HG02642 (cell line): ENCODE measurements around the gene CCDC83.

Experiments used
- ATAC-seq: cut with Tn5 transposase; IDR thresholded peaks from one replicate; pipeline ENCODE4 v1.9.1; 2021; ENCODE audit warnings: mild to moderate bottlenecking; ENCODE audit not compliant: unreplicated experiment, poor library complexity

Gene CCDC83

DNA sequence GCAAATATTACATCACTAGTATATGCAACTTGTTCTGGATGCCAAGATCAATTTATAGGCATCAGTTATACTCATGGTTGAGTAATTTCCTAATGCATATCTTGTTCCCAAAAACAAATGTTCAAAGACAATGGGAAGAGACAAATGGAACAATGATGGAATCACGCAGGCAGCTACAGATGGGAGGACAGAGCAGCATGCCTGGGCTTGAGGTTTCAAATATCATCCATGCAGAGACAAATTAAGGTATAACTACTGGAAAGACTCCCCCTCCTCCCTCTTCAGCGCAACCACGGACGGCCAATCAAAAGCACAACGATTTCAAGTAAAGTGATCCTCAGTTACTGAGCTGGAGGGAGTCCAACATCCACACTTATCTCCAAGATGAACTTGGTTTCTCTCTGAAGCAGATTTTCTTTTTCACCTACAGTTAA, 106.8 kb downstream of the CCDC83 start:
- ATAC-seq, result no peak

DNA sequence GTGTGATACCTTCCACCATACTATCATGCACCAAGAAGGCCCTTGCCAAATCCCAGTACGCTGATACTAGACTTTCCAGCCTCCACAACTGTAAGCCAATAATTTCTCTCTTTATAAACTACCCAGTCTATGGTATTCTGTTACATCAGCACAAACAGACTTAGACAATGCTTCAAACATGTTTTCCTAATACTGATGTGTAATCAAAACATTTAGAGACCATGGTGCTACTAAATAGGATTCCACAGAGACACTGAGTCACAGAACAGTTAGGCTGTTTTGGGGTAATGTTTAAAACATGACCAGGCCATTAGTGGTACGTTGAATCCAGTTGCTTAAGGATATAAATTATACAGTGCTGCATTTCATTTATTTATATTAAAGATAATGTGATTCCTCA, 110.0 kb downstream of the CCDC83 start:
- ATAC-seq, result no peak

- no peak for ATAC-seq
These were observed 112.3 kb downstream of the CCDC83 start for GRCh38 chr11:85967457-85967856.
